IMR-90 (cell line): ENCODE data around the gene PBRM1.

Experiments used
- BHLHE40 ChIP-seq: fragments of 150-350 bp; IDR thresholded peaks from 2 replicates; pipeline ENCODE4 v1.6.1; 2016; ENCODE audit warnings: mild to moderate bottlenecking, low read depth, low read length
- CEBPB ChIP-seq: IDR thresholded peaks from 2 replicates; pipeline ENCODE4 v1.6.1; 2012; ENCODE audit warnings: low read depth, low read length, improper control_type of control experiment
- MAZ ChIP-seq: IDR thresholded peaks from 2 replicates; pipeline ENCODE4 v1.6.1; 2012; ENCODE audit warnings: low read depth, mild to moderate bottlenecking, low read length, improper control_type of control experiment, moderate library complexity, borderline replicate concordance
- POLR2A ChIP-seq: IDR thresholded peaks from 2 replicates; pipeline ENCODE4 v1.6.1; 2012; ENCODE audit warnings: mild to moderate bottlenecking, low read depth, low read length
- RAD21 ChIP-seq: IDR thresholded peaks from 2 replicates; pipeline ENCODE4 v1.6.1; 2012; ENCODE audit warnings: low read length, improper control_type of control experiment
- TF ChIP-seq, protein P1 (sequence below): conservative IDR thresholded peaks from 2 replicates; pipeline ENCODE4 v1.5.1; 2012; ENCODE audit warnings: mild to moderate bottlenecking, low read depth, low read length, improper control_type of control experiment

DNA sequence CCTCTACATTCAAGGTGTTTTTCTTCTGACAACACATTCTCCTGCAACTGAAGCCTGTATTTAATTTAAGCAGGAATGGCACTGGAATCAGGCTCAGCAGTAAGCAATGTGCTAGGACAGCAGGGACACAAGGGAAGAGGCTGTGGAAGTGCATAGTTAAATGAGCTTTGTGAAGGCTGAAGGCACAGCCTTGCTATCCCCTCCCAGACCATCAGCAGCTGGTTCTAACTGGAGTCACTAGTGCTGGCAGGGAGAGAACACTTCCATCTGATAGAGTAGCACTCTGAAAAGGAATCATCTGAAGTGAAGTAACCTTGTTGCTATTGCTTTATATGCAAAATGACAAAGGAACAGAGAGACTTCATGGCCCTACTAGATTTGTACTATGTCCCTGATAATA, 134.6 kb downstream of the PBRM1 start:
- TF ChIP-seq, protein P1, sequence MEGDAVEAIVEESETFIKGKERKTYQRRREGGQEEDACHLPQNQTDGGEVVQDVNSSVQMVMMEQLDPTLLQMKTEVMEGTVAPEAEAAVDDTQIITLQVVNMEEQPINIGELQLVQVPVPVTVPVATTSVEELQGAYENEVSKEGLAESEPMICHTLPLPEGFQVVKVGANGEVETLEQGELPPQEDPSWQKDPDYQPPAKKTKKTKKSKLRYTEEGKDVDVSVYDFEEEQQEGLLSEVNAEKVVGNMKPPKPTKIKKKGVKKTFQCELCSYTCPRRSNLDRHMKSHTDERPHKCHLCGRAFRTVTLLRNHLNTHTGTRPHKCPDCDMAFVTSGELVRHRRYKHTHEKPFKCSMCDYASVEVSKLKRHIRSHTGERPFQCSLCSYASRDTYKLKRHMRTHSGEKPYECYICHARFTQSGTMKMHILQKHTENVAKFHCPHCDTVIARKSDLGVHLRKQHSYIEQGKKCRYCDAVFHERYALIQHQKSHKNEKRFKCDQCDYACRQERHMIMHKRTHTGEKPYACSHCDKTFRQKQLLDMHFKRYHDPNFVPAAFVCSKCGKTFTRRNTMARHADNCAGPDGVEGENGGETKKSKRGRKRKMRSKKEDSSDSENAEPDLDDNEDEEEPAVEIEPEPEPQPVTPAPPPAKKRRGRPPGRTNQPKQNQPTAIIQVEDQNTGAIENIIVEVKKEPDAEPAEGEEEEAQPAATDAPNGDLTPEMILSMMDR: no peak
- TF ChIP-seq POLR2A (no peak), CEBPB (no peak), RAD21 (no peak), MAZ (no peak), BHLHE40 (no peak)
